HG03432 (cell line): ENCODE data around the gene LIPE.

Experiments
- ATAC-seq: cut with Tn5 transposase; IDR thresholded peaks from one replicate; pipeline ENCODE4 v1.9.1; 2021; ENCODE audit warnings: mild to moderate bottlenecking, moderate library complexity; ENCODE audit not compliant: unreplicated experiment

The LIPE gene

DNA sequence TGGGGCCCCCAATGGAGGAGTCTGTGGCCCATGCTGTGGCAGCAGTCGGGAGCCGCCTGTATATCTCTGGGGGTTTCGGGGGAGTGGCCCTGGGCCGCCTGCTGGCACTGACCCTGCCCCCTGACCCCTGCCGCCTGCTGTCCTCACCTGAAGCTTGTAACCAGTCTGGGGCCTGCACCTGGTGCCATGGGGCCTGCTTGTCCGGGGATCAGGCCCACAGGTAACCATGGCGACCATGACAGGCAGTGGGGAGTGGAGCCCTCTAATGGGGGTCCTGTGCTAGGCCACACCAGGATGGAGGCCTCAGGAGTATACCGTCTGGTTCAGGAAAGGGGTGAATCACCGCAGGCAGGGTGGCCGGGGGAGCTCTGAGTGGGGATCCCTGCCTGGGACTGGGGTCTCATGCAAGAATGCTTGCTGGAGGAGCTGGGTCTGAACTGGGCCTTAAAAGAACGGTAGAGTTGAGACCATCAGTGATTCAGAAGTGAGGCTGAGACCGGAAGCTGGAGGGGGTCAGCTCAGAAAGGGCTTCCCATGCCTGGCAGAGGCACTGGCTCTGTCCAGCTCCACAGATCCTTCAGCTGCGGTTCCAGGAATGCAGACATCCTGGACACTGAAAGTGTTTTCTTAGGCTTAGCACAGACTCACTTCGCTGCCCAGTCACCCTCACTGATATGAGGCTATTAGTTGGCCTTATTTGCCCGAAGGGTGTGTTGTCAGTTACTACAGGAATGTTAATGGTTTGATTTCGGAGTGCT, 66.2 kb downstream of the LIPE start:
- no peak for ATAC-seq

DNA sequence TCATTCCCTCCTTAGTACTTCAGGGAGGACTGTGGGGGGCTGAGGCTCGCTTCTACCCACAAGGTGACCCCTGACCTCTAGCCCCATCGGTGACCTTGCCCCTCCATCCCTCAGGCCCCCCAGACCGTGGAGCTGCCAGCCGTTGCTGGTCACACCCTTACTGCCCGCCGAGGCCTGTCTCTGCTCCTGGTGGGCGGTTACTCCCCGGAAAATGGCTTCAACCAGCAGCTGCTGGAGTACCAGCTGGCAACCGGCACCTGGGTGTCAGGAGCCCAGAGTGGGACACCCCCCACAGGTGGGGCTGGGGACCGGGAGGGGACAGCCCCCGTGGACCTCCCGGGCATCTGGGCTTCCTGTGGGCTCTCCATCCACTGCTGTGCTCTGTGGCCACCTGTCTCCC, 69.9 kb downstream of the LIPE start:
- ATAC-seq, result no peak

DNA sequence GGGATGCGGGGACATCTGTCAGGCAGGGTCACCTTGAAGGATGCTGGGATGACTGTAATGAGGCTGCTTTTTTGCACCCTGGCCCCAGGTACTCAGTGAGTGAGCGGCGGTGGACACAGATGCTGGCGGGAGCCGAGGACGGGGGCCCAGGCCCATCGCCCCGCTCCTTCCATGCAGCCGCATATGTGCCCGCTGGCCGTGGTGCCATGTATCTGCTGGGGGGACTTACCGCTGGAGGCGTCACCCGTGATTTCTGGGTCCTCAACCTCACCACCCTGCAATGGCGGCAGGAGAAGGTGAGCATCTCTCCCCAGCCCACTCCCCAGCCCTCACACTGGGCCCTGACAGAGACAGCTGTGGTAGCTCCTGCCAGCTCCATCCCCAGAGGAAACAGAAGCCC, 70.5 kb downstream of the LIPE start:
- no peak for ATAC-seq

DNA sequence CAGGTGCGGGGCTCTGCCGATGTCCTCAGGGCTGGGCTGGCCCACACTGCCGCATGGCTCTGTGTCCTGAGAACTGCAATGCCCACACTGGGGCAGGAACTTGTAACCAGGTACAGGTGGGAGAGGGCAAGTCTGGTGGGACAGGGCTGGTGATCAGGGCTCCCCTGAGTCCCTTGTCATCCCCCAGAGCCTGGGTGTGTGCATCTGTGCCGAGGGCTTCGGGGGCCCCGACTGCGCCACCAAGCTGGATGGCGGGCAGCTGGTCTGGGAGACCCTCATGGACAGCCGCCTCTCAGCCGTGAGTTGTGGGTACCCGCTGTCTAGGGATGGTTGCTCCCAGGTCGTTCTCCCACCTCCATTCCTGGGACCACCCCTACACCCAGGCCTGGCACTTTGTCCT, 71.3 kb downstream of the LIPE start:
- ATAC-seq, result no peak

DNA sequence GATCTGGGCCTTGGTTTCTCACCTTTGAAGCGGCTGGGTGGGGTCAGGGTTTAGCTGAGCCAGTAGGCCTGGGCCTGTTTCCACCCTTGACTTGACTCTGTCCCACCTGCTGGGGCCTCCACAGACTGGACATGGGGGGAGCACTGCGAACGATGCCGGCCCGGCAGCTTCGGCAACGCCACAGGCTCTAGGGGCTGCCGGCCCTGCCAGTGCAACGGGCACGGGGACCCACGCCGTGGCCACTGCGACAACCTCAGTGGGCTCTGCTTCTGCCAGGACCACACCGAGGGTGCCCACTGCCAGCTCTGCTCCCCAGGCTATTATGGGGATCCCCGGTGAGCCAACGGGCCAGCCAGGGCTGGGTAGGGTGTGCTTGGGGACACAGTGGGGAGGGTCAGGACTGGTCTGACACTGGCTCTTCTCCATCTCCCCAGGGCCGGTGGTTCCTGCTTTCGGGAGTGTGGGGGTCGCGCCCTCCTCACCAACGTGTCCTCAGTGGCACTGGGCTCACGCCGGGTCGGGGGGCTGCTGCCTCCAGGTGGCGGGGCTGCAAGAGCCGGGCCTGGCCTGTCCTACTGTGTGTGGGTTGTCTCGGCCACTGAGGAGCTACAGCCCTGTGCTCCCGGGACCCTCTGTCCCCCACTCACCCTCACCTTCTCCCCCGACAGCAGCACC, 73.7 kb downstream of the LIPE start:
- no peak for ATAC-seq

DNA sequence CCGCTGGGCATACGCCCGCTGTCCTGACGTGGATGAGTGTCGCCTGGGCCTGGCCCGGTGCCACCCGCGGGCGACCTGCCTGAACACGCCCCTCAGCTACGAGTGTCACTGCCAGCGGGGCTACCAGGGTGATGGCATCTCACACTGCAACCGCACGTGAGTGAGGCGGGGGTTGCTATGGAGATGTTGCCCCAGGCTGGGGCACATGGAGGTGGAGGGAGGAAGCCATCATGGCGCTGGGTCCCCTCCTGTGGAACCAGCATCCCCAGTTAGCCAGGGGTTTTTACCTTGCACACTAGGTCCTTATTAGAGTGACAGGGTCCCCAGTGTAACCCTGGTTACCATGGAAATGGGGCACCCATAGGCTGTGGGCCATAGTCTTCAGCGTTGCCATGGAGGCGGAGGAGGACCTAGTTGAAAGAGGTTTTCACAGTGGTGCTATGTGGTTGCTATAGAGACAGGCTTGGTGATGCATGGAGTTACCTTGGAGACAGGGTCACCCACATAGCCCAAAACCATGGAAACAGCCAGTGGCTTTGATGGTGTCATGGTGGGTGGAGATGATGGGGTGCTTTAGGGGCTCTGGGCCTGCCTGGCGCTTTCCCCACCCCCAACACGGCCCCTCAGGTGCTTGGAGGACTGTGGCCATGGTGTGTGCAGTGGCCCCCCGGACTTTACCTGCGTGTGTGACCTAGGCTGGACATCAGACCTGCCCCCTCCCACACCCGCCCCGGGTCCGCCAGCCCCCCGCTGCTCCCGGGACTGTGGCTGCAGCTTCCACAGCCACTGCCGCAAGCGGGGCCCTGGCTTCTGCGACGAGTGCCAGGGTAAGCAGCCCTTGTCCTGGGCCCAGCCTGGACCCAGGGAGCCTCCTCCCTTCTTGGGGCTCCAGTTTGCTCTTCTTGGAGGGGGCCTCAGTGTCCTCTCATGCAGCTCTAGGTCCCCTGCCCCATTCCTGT, 74.6 kb downstream of the LIPE start:
- ATAC-seq, result no peak
